AG04450 (cell line): ENCODE data around the gene SLC4A4. TPM values are rescaled to one million over a fixed set of nuclear protein-coding genes. Genes with fewer than 3 reads are reported as not detected.

ENCODE experiments used
- CTCF ChIA-PET: fragments of 300-600, 350-600 bp; formaldehyde crosslinking; extraction: SDS; loops from one replicate; lab custom pipeline; 2022; ENCODE audit warnings: antibody characterized with exemption, inconsistent platforms; lab: Charles Lee
- POLR2A ChIA-PET: fragments of 350-600 bp; formaldehyde crosslinking; extraction: SDS; loops from one replicate; lab custom pipeline; 2021; ENCODE audit warnings: antibody characterized with exemption, inconsistent platforms; lab: Yijun Ruan, JAX
- DNase-seq: peaks from one replicate; pipeline ENCODE4 v3.0.0-alpha.2; 2011; ENCODE audit warnings: low read depth, low spot score
- H3K27ac ChIP-seq: one replicate; pipeline ENCODE4 v1.5.1; 2012; ENCODE audit warnings: low read depth, low read length, control low read depth
- H3K27me3 ChIP-seq: one replicate; pipeline ENCODE4 v1.6.0; 2012; ENCODE audit warnings: low read length; ENCODE audit not compliant: control insufficient read depth, insufficient read depth
- H3K4me3 ChIP-seq: 2 replicates; pipeline ENCODE4 v1.5.1; 2011; ENCODE audit warnings: mild to moderate bottlenecking, low read depth, low read length, control low read depth
- H3K9me3 ChIP-seq: 2 replicates; pipeline ENCODE4 v1.5.1; 2012; ENCODE audit warnings: low read length; ENCODE audit not compliant: control insufficient read depth, insufficient read depth
- polyA plus RNA-seq: library from polyadenylated mRNA; depleted of rRNA; stranded (reverse); fragments of >200 nt; gene quantifications from 2 replicates; pipeline ENCODE4 v1.2.3, GENCODE V29; 2011
- TF ChIP-seq, protein P1 (sequence below): IDR thresholded peaks from 2 replicates; pipeline ENCODE4 v1.5.1; 2011; ENCODE audit warnings: low read depth, low read length, control low read depth, inconsistent platforms

SLC4A4 gene
- polyA plus RNA-seq, 1 experiment, result 17.5 TPM

DNA sequence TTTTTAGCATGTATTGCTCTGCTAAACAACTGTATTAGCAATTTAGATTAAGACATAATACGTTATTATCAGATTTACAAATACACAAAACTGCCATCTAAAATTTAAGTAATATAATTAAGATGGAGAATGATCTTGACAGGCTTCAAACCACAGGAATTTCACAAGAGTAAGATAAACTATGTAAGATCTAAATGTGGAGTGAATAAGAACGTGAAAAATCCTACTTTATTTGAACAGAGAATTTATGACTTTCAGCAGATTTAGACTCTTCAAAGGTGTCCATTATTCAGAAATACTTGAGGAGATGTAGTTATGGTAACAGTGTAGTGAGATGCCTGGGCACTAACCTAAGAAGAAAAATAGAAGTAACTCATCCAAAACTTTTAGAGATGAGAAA, 73.2 kb downstream of the SLC4A4 start:
- Histone ChIP-seq H3K4me3 (no peak overlapping the region), H3K27me3 (no peaks in the 10 kb centered on the region), H3K9me3 (peaks cover 5% of the 10 kb centered on the region; the same call in 1 of the 2 replicates), H3K27ac (no peak overlapping the region)
- CTCF ChIA-PET, result interaction anchor here (1.2 kb wide), 1 partner anchor 183 kb away, joined by 3 read pairs; no protein-coding TSS in a partner anchor
- TF ChIP-seq, protein P1, sequence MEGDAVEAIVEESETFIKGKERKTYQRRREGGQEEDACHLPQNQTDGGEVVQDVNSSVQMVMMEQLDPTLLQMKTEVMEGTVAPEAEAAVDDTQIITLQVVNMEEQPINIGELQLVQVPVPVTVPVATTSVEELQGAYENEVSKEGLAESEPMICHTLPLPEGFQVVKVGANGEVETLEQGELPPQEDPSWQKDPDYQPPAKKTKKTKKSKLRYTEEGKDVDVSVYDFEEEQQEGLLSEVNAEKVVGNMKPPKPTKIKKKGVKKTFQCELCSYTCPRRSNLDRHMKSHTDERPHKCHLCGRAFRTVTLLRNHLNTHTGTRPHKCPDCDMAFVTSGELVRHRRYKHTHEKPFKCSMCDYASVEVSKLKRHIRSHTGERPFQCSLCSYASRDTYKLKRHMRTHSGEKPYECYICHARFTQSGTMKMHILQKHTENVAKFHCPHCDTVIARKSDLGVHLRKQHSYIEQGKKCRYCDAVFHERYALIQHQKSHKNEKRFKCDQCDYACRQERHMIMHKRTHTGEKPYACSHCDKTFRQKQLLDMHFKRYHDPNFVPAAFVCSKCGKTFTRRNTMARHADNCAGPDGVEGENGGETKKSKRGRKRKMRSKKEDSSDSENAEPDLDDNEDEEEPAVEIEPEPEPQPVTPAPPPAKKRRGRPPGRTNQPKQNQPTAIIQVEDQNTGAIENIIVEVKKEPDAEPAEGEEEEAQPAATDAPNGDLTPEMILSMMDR, result no peak
- POLR2A ChIA-PET, result no interaction called here
- no peak for DNase-seq

DNA sequence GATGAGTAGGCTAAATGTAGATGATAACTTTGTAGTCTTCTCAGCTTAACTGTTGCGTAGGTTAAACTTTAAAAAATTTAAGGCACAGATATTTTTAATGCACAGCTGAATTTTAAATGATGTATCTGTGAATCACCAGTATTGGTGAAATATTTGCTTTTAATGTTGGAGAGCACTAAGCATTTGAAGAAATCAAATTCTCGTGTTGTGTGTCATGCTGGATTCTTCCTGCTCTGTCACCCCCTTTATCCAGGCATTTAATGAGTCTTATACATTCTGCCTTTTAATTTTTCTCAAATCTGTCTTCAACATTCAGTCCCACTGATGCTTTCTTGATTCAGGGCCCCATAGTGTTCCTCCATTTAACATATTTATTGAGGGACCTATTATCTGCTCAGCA, 76.7 kb downstream of the SLC4A4 start:
- no peak overlapping the region for H3K4me3 ChIP-seq
- POLR2A ChIA-PET, result no interaction called here
- DNase-seq, result no peak
- TF ChIP-seq, protein P1, result no peak
- CTCF ChIA-PET, result interaction anchor here (0.9 kb wide), 1 partner anchor 19 kb away, joined by 3 read pairs; no protein-coding TSS in a partner anchor
- peaks cover 4% of the 10 kb centered on the region; the same call in 1 of the 2 replicates for H3K9me3 ChIP-seq
- H3K27ac ChIP-seq, result no peak overlapping the region
- no peaks in the 10 kb centered on the region for H3K27me3 ChIP-seq

DNA sequence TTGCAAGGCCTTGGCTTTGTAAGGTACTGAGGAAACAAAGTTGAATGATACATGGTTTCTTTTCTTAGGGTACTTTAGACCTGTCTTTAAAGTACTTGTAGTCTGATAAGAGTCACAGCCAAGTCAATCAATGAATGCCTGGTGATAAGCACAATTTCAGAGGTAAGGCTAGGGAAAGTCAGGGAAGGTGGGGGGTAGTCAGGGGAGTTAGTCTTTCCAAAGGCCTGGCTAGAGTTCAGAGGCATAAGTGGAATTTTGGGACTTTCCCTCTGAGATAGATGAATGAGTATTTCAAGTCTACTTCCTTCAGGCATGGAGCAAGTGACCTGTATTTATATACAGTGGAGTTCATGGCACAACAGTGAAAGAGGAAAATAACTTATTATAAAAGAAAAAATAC, 78.3 kb downstream of the SLC4A4 start:
- H3K27me3 ChIP-seq, result no peaks in the 10 kb centered on the region
- peaks cover 4% of the 10 kb centered on the region; the same call in 1 of the 2 replicates for H3K9me3 ChIP-seq
- H3K4me3 ChIP-seq, result no peak overlapping the region
- ChIA-PET CTCF (no interaction called here), POLR2A (no interaction called here)
- no peak overlapping the region for H3K27ac ChIP-seq
- DNase-seq, result no peak
- TF ChIP-seq, protein P1, result no peak

DNA sequence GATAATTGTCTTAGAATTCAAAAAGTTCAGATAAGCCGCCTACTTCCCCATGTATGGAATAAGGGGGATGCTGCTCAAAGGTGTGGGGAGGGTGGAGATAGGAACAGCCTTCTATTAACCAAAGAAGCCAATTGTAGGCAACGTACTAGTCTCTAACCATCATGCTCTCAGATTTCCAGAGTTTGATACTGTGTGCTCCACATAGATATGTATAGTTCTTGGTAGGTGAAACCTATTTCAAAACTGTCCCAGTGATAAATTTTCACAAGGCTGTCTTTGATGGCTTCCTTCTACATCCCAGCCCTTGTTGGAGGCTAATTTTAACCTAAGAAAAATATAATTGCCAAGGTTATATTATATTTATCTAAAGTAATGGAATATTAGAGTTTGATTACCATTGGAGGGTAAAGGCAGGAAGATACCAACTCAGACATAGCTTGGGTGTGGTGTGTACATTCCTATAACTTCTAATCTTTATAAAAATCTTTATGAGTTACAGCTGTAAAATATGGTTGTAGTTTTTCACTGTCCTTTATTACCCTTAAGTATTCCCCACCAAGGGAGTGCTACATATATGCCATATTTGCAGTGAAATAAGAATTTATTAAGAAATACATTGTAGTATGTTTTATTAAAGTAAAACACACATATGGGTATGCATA, 87.7 kb downstream of the SLC4A4 start:
- H3K4me3 ChIP-seq, result no peak overlapping the region
- POLR2A ChIA-PET, result no interaction called here
- CTCF ChIA-PET, result no interaction called here
- no peaks in the 10 kb centered on the region for H3K27me3 ChIP-seq
- no peak overlapping the region for H3K27ac ChIP-seq
- TF ChIP-seq, protein P1, result no peak
- DNase-seq, result no peak
- H3K9me3 ChIP-seq, result no peaks in the 10 kb centered on the region

DNA sequence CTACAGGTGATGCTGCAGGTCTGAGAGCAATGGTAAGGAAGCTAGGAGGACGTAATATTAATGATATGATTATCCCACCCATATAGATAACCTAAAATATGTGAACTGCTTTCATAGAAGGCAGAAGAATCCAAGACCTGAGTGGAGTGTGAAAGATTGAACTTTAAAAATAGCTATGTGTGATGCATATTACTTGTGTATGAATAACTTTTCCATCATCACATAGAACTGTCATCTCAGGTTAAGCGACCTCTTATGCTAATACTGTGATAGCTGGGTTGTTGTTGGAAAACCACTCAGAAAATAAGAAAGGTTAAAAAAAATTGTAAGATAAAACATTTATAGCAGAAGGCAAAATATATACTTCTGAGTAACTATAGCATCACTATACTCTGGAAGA, 90.3 kb downstream of the SLC4A4 start:
- Histone ChIP-seq H3K9me3 (no peaks in the 10 kb centered on the region), H3K4me3 (no peak overlapping the region), H3K27me3 (no peaks in the 10 kb centered on the region), H3K27ac (no peak overlapping the region)
- ChIA-PET CTCF (no interaction called here), POLR2A (no interaction called here)
- TF ChIP-seq, protein P1, result no peak
- DNase-seq, result no peak
